HG02840 (cell line): Measurements from ENCODE around the gene CEL.
"Not testable (repeated sequence)": the region's sequence is repeated elsewhere in the genome, so short reads cannot be mapped to it uniquely, and the experiment has no call there.

Experiments
- ATAC-seq: cut with Tn5 transposase; IDR thresholded peaks from one replicate; pipeline ENCODE4 v1.9.1; 2021; ENCODE audit warnings: mild to moderate bottlenecking, moderate library complexity, moderate number of reproducible peaks; ENCODE audit not compliant: unreplicated experiment, low FRiP score

CEL gene

GRCh38 chr9:133061764-133062145 is at the start of gene CEL:
Gene CEL (plus strand): TSS chr9:133061981. CDS start chr9:133062003, 22 bp downstream.
- not testable (repeated sequence) for ATAC-seq

GRCh38 chr9:133014696-133015095 is 47.1 kb upstream of the CEL start:
- ATAC-seq = no peak

GRCh38 chr9:133023117-133023890 is 38.5 kb upstream of the CEL start:
- ATAC-seq = no peak

GRCh38 chr9:133026426-133026825 is 35.4 kb upstream of the CEL start:
- ATAC-seq = no peak

GRCh38 chr9:133027134-133027533 is 34.6 kb upstream of the CEL start:
- no peak for ATAC-seq

GRCh38 chr9:133028221-133028620 is 33.6 kb upstream of the CEL start:
- no peak for ATAC-seq

- no peak for ATAC-seq
Observed at GRCh38 chr9:133029994-133030316, 31.8 kb upstream of the CEL start.

GRCh38 chr9:133030317-133031129 is 31.3 kb upstream of the CEL start, which contains the start of gene GTF3C5:
Gene GTF3C5 (plus strand): TSS chr9:133030997. CDS start chr9:133031012, 15 bp downstream.
- peak; percentile 94 for ATAC-seq

GRCh38 chr9:133031130-133031422 is 30.7 kb upstream of the CEL start:
- no peak for ATAC-seq

- ATAC-seq = no peak
Observed at GRCh38 chr9:133031496-133031911, 30.3 kb upstream of the CEL start.

- no peak for ATAC-seq
Observed at GRCh38 chr9:133032171-133032570, 29.6 kb upstream of the CEL start.

- no peak for ATAC-seq
Observed at GRCh38 chr9:133035669-133036068, 26.1 kb upstream of the CEL start.

GRCh38 chr9:133037775-133038515 is 23.8 kb upstream of the CEL start:
- no peak for ATAC-seq

- ATAC-seq = not testable (repeated sequence)
Observed at GRCh38 chr9:133040892-133041479, 20.8 kb upstream of the CEL start.

- no peak for ATAC-seq
Observed at GRCh38 chr9:133041958-133042357, 19.8 kb upstream of the CEL start.

GRCh38 chr9:133042676-133043075 is 19.1 kb upstream of the CEL start:
- no peak for ATAC-seq

GRCh38 chr9:133043449-133044035 is 18.2 kb upstream of the CEL start:
- ATAC-seq = no peak

- no peak for ATAC-seq
Observed at GRCh38 chr9:133044125-133044524, 17.7 kb upstream of the CEL start.

- no peak for ATAC-seq
Observed at GRCh38 chr9:133044661-133045060, 17.1 kb upstream of the CEL start.

GRCh38 chr9:133045132-133045531 is 16.6 kb upstream of the CEL start:
- ATAC-seq = no peak
